ENCODE results near the gene DMC1.
"Not testable (repeated sequence)": the region's sequence is repeated elsewhere in the genome, so short reads cannot be mapped to it uniquely, and the experiment has no call there.

The DMC1 gene

DNA sequence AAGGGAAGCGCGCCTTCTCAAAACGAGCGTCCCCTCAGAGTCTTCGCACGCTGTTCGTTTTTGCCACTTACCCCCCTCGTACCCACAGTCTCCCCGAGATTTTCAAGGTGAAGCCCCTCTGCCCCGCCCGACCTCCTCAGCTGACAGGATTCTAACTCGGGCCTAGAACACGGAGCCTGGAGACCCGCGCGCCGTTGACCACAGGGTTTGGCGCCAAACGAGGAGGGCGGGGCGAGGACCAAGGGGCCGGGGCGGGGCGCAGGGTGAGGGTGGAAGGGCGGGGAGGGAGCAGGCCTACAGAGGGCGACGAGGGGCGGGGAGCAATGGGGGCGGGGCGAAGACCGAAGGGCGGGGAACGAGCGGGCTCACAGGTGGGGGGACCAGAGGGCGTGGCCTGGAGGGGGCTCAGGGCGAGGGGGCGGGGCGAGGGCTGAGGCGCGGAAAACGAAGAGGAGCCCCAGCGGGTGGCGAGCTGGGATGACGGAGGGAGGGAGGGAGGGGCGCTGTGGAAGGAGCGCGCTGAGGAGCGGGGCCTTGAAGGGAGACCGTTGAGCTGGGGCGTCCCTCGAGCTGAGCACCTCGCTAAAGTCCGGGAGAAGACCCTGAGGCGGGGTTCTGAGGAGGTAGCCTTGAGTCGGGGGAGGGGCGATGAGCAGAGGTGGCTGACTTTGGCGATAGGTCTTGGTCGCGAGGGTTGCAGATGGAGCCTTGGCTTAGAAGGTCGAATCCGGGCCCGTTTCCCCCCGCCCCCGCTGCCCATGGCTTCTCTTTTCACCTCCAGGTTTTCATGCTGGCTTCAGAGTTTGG is at the start of gene DMC1:
TSS of gene DMC1 (minus strand) at position 212 of the 807 bp plus-strand sequence. CDS start 1,927 bp downstream, outside the sequence.
- peak within 1 kb of the TSS; percentile 70 for H3K4me3 ChIP-seq (replicated peaks; ENCODE audit: low read depth, low read length)
- peak; percentile 82 for DNase-seq (ENCODE audit: low read depth)
- TF ChIP-seq, protein P1, sequence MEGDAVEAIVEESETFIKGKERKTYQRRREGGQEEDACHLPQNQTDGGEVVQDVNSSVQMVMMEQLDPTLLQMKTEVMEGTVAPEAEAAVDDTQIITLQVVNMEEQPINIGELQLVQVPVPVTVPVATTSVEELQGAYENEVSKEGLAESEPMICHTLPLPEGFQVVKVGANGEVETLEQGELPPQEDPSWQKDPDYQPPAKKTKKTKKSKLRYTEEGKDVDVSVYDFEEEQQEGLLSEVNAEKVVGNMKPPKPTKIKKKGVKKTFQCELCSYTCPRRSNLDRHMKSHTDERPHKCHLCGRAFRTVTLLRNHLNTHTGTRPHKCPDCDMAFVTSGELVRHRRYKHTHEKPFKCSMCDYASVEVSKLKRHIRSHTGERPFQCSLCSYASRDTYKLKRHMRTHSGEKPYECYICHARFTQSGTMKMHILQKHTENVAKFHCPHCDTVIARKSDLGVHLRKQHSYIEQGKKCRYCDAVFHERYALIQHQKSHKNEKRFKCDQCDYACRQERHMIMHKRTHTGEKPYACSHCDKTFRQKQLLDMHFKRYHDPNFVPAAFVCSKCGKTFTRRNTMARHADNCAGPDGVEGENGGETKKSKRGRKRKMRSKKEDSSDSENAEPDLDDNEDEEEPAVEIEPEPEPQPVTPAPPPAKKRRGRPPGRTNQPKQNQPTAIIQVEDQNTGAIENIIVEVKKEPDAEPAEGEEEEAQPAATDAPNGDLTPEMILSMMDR (IDR thresholded peaks at IDR 0.05; ENCODE audit: low read length, missing control alignments): no peak

DNA sequence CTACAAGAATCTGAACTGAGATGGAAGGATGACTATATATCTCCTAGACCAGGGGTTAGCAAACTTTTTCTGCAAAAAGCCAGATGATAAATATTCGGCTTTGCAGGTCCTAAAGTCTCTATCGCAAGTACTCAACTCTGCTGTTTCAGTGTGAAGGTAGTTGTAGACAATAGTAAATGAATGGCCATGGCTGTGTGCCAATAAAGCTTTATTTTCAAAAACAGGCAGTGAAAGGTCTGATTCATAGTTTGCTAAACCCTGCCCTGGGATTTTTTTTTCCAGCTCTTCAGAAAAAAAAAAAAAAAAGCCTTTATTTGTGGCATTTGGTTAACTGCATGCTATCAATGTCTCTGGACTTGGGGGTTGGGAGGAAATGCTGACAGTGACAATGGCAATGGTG is 48.7 kb upstream of the DMC1 start:
- TF ChIP-seq, protein P1 (IDR thresholded peaks at IDR 0.05; ENCODE audit: low read length, missing control alignments): no peak
- DNase-seq (ENCODE audit: low read depth): peak; percentile 42
- H3K4me3 ChIP-seq (replicated peaks; ENCODE audit: low read depth, low read length): no peak overlapping the region

- TF ChIP-seq, protein P1 (IDR thresholded peaks at IDR 0.05; ENCODE audit: low read length, missing control alignments): no peak
- no peak overlapping the region for H3K4me3 ChIP-seq (replicated peaks; ENCODE audit: low read depth, low read length)
- no peak for DNase-seq (ENCODE audit: low read depth)
These were observed 48.3 kb upstream of the DMC1 start for GRCh38 chr22:38618258-38618657.

- not testable (repeated sequence) for DNase-seq (ENCODE audit: low read depth); H3K4me3 ChIP-seq (replicated peaks; ENCODE audit: low read depth, low read length)
These were observed 45.1 kb upstream of the DMC1 start for GRCh38 chr22:38615064-38615405.

- TF ChIP-seq, protein P1 (IDR thresholded peaks at IDR 0.05; ENCODE audit: low read length, missing control alignments): no peak
- no peak for DNase-seq (ENCODE audit: low read depth)
These were observed 44.5 kb upstream of the DMC1 start for GRCh38 chr22:38614332-38615063.

DNA sequence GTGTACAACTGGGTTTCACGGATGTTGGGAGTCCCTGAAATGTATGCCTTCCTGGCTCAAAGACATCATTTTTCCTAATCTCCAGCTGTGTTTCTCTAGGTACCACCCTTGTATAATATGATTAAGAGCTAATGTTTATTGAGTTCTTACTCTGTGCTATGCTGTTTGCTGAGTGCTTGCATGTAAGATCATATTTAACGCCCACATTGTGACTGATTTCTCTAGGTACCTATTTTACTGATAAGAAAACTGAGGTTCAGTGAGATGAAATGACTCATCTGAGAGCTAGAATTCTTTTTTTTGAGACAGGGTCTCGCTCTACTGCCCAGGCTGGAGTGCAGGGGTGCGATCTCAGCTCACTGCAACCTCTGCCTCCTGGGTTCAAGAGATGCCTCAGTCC is 43.6 kb upstream of the DMC1 start:
- no peak for DNase-seq (ENCODE audit: low read depth)
- TF ChIP-seq, protein P1 (IDR thresholded peaks at IDR 0.05; ENCODE audit: low read length, missing control alignments): no peak
- H3K4me3 ChIP-seq (replicated peaks; ENCODE audit: low read depth, low read length): no peak overlapping the region

More at GRCh38 chr22:38614332-38615063, 44.5 kb upstream of the DMC1 start:
- H3K4me3 ChIP-seq (replicated peaks; ENCODE audit: low read depth, low read length): no peak overlapping the region

GRCh38 chr22:38612217-38613006 is 42.4 kb upstream of the DMC1 start:
- no peak overlapping the region for H3K4me3 ChIP-seq (replicated peaks; ENCODE audit: low read depth, low read length)
- TF ChIP-seq, protein P1 (IDR thresholded peaks at IDR 0.05; ENCODE audit: low read length, missing control alignments): no peak
- no peak for DNase-seq (ENCODE audit: low read depth)

Data from fibroblast of pulmonary artery (primary cell).